ENCODE measurements around the gene UBE3C.
"Not testable (repeated sequence)": the region's sequence is repeated elsewhere in the genome, so short reads cannot be mapped to it uniquely, and the experiment has no call there.

The UBE3C gene

DNA sequence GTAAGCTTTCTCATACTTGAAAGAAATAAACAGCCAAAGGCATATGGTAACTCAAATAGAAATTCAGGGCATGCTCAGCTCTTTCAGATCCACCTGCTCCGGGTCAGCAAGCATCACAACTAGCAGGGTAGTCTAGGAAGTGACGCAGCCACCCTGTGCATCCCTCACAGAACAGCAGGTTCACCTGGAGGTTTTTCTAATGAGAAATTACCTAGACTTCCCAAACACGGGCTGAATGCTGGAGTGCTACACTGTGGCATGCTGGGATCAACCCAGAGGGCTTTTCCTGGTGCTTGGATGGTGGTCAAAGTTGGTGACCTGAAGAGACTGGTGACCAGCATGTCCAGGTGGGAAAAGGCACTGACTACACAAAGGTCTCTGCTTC lies 131.3 kb downstream of the UBE3C start:
- Histone ChIP-seq H3K27ac (ENCODE audit: low read depth, low read length, severe bottlenecking) (no peak overlapping the region), H3K4me3 (ENCODE audit: extremely low read depth, insufficient read depth, low read length, poor library complexity, severe bottlenecking) (no peak overlapping the region), H3K4me1 (ENCODE audit: control insufficient read depth, insufficient read depth, low read length, poor library complexity, severe bottlenecking) (peaks cover 6% of the 10 kb centered on the region), H3K36me3 (ENCODE audit: control insufficient read depth, insufficient read depth, low read length) (peaks cover 64% of the 10 kb centered on the region), H3K9me3 (ENCODE audit: control insufficient read depth, low read length) (no peaks in the 10 kb centered on the region)
- WGBS, 2 experiments (ENCODE audit: insufficient coverage in 2 of 2), result 95 to 100% methylated on average over 3 of the region's 3 CpGs

DNA sequence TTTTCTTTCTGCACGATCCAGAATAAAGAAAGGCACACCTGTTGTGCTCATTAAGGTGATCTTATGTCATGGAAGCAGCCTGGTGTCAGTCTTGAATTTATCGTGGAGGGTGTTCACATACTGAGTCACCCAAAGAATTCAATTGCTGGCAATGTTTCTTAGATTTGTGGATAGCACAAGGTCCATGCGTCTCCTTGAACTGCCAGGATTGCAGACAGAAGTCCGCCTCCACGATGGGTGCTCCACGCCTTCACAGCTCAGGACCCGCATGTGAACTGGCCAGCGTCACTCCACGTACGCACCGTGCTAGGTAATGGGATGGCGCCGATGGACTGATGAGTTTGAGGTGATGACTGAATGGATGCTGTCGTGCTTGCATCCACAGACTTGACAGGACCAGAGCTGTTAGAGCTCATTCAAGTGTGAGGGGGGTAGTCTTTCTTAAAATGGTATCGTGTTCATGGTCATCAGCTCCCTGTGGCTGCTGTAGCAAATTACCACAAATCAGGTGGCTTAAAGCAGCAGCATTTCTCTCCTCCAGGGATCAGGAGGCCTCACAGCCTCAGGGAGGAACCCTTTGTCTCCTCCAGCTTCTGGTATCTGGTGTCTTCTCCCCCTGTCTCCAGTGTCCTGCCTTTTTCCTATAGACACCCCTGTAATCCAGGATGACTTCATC lies 132.7 kb downstream of the UBE3C start:
- WGBS, 2 experiments (ENCODE audit: insufficient coverage in 2 of 2), result 97% methylated on average over 14 of the region's 15 CpGs
- no peak overlapping the region for H3K4me3 ChIP-seq (ENCODE audit: extremely low read depth, insufficient read depth, low read length, poor library complexity, severe bottlenecking)
- peaks cover 50% of the 10 kb centered on the region for H3K36me3 ChIP-seq (ENCODE audit: control insufficient read depth, insufficient read depth, low read length)
- peaks cover 9% of the 10 kb centered on the region for H3K4me1 ChIP-seq (ENCODE audit: control insufficient read depth, insufficient read depth, low read length, poor library complexity, severe bottlenecking)
- no peaks in the 10 kb centered on the region for H3K9me3 ChIP-seq (ENCODE audit: control insufficient read depth, low read length)
- peak overlapping the region; percentile 53 for H3K27ac ChIP-seq (ENCODE audit: low read depth, low read length, severe bottlenecking)

DNA sequence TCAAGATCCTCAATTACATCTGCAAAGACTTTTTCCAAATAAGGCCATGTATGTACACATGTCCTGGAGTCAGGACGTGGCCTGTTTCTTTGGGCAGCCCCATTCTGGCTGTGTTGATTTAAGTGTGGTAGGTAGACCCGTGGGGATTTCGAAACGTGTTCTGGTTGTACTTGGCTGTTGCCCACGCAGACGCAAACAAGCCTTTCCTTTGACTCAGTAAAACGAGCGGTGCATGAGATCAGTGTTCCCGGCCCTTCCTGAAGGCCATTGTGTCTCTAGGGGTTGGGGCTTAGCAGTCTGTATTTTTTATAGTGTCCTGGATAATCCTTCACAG lies 133.2 kb downstream of the UBE3C start:
- Histone ChIP-seq H3K27ac (ENCODE audit: low read depth, low read length, severe bottlenecking) (peak overlapping the region; percentile 53), H3K36me3 (ENCODE audit: control insufficient read depth, insufficient read depth, low read length) (peaks cover 46% of the 10 kb centered on the region), H3K4me1 (ENCODE audit: control insufficient read depth, insufficient read depth, low read length, poor library complexity, severe bottlenecking) (peaks cover 14% of the 10 kb centered on the region), H3K9me3 (ENCODE audit: control insufficient read depth, low read length) (no peaks in the 10 kb centered on the region), H3K4me3 (ENCODE audit: extremely low read depth, insufficient read depth, low read length, poor library complexity, severe bottlenecking) (no peak overlapping the region)
- WGBS, 2 experiments (ENCODE audit: insufficient coverage in 2 of 2), result 87 to 98% methylated on average over 6 of the region's 9 CpGs

DNA sequence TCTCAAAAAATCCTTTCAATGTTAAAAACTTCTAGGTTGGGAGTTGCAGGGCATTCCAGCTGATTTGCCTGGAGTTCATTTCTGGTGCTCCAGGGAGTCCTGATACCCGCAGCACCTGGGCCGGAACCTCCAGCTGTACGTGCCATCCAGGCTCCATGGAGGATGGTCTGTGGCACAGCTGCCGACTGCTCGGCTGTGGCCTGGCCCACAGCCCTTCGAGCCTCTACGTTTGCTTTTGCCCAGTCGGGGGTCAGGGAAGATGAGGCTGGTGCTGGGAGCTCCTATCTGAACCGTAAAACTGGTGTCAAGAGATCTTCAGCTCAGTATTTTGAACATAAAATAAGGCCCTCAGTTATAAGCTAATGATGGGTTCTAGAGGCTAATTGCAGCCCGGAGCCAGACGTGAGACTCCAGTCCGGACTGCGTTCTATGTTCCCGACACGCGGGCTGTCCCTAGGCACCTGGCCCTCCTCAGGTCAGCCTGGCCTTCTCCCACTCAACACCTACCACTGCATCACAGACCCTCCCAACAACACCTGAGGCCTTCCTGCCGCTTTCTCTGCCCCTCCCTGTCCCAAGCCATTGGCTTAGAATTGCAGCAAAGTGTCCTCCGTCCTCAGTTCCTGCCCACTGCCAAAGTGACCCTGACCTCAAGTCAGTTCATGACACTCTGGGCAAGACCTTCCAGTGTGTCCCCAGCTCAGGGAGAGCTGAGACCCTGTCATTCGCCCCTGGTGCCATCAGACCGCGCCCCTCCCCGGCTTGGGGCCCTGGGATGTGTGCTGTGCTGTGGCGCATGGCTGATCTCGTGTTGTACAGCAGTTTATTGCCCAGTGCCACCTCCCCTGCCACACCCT lies 133.9 kb downstream of the UBE3C start:
- H3K27ac ChIP-seq (ENCODE audit: low read depth, low read length, severe bottlenecking), result peak overlapping the region; percentile 36
- peaks cover 20% of the 10 kb centered on the region for H3K4me1 ChIP-seq (ENCODE audit: control insufficient read depth, insufficient read depth, low read length, poor library complexity, severe bottlenecking)
- H3K36me3 ChIP-seq (ENCODE audit: control insufficient read depth, insufficient read depth, low read length), result peaks cover 40% of the 10 kb centered on the region
- no peaks in the 10 kb centered on the region for H3K9me3 ChIP-seq (ENCODE audit: control insufficient read depth, low read length)
- no peak overlapping the region for H3K4me3 ChIP-seq (ENCODE audit: extremely low read depth, insufficient read depth, low read length, poor library complexity, severe bottlenecking)
- 94 to 98% methylated on average over 23 to 24 of the region's 24 CpGs for whole genome bisulfite sequencing, 2 experiments (ENCODE audit: insufficient coverage in 2 of 2)

DNA sequence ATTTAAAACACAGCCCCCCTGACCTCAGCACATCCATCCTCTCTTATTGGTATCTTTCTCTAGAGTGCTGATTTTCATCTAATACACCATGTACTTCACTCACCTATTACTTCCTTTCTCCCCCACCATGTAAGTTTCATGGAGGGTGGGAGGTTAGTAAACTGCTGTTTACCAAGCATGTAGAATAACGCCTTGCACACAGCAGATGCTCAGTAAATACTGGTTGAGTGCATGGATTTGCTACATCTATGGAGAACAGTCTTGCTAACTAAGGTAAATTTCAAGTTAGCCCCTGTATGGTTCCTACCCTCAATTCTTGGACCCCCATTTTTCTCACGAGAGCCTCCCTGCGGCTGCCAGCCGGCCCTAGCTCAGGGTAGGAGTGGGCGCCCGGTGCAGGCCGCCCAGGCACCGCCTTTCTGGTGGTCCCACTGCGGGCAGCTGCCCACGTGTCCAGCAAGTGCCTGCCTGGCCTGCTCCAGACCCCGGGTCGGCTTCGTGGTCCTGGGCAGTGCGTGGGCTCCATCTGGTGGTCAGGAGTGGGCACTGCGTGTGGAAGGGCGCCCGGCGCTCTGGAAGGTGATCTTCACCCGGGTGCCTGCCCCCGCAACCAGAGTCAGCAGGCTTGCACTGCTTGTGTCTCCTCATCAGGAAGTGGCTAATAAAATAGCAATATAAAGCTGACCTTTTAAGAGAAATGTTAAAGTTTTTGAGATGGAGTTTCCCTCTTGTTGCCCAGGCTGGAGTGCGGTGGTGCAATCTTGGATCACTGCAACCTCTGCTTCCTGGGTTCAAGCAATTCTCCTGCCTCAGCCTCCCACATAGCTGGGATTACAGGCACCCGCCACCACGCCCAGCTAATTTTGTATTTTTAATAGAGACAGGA lies 134.7 kb downstream of the UBE3C start:
- WGBS, 2 experiments (ENCODE audit: insufficient coverage in 2 of 2), result 23 to 35% methylated on average over 18 to 19 of the region's 23 CpGs
- no peak overlapping the region for H3K4me3 ChIP-seq (ENCODE audit: extremely low read depth, insufficient read depth, low read length, poor library complexity, severe bottlenecking)
- no peak overlapping the region for H3K27ac ChIP-seq (ENCODE audit: low read depth, low read length, severe bottlenecking)

DNA sequence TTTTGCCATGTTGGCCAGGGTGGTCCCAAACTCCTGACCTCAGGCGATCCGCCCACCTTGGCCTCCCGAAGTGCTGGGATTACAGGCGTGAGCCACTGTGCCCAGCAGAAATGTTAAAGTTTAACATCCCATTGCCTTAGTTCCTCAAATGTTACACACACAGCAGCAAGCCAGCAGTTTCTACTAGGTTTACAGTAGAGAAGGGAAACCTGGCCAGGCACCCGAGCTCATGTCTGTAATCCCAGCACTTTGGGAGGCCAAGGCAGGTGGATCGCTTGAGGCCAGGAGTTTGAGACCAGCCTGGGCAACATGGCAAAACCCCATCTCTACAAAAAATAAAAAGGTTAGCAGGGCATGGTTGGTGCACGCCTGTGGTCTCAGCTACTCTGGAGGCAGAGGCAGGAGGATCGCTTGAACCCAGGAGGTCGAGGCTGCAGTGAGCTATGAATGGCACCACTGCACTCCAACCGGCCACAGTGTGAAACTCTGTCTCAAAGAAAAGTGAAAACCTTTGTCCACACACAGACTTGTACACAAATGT lies 135.4 kb downstream of the UBE3C start:
- Histone ChIP-seq H3K4me1 (ENCODE audit: control insufficient read depth, insufficient read depth, low read length, poor library complexity, severe bottlenecking) (peaks cover 20% of the 10 kb centered on the region), H3K36me3 (ENCODE audit: control insufficient read depth, insufficient read depth, low read length) (peaks cover 27% of the 10 kb centered on the region)
- not testable (repeated sequence) for H3K9me3 ChIP-seq (ENCODE audit: control insufficient read depth, low read length); H3K27ac ChIP-seq (ENCODE audit: low read depth, low read length, severe bottlenecking); H3K4me3 ChIP-seq (ENCODE audit: extremely low read depth, insufficient read depth, low read length, poor library complexity, severe bottlenecking)
- WGBS, 2 experiments (ENCODE audit: insufficient coverage in 2 of 2), result 92 to 94% methylated on average over 9 to 10 of the region's 10 CpGs

More for the DNA sequence above, 134.7 kb downstream of the UBE3C start:
- peaks cover 31% of the 10 kb centered on the region for H3K36me3 ChIP-seq (ENCODE audit: control insufficient read depth, insufficient read depth, low read length)
- H3K4me1 ChIP-seq (ENCODE audit: control insufficient read depth, insufficient read depth, low read length, poor library complexity, severe bottlenecking), result peaks cover 20% of the 10 kb centered on the region
- no peaks in the 10 kb centered on the region for H3K9me3 ChIP-seq (ENCODE audit: control insufficient read depth, low read length)

DNA sequence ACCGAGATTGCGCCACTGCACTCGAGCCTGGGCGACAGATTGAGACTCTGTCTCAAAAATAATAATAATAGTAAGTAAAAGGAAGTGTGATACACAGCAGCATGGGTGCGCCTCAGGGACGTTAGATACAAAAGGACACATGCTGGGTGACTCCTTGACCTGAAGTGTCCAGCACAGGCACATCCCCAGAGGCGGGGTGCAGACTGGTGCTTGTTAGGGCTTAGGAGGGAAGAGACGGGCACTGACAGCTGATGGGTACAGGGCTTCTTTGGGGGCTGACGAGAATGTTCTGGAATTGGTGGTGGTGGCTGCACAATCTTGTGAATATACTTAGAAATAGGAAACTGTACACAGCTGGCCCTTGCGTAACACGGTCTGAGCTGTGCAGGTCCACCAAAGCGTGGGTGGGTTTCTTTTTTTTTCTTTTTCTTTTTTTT lies 136.3 kb downstream of the UBE3C start:
- Histone ChIP-seq H3K4me3 (ENCODE audit: extremely low read depth, insufficient read depth, low read length, poor library complexity, severe bottlenecking) (no peak overlapping the region), H3K9me3 (ENCODE audit: control insufficient read depth, low read length) (no peaks in the 10 kb centered on the region), H3K27ac (ENCODE audit: low read depth, low read length, severe bottlenecking) (no peak overlapping the region), H3K36me3 (ENCODE audit: control insufficient read depth, insufficient read depth, low read length) (peaks cover 18% of the 10 kb centered on the region), H3K4me1 (ENCODE audit: control insufficient read depth, insufficient read depth, low read length, poor library complexity, severe bottlenecking) (peaks cover 20% of the 10 kb centered on the region)
- 95 to 100% methylated on average over 3 to 5 of the region's 12 CpGs for WGBS, 2 experiments (ENCODE audit: insufficient coverage in 2 of 2)

DNA sequence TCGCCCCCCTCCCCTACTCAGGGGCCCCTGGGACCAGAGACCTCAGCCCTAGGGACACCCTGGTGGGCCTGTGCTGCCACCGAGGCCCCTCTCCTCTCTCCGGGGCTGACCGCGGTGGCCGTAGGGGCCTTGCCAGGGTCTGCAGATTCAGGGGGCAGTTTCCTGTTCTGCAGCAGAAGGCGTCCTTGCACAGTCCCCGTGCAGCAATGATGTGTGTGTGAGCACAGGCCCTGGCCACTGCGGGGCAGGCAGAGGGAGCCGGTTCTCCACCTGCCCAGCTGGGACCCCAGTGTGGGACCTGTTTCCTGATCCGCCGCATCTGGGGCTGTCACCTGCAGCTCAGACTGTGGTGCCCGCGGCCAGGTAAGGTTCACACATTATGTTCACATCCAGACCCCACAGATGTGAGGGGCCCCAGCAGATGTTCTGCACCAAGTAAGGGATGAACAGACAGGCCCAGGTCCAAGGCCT lies 137.4 kb downstream of the UBE3C start:
- WGBS, 2 experiments (ENCODE audit: insufficient coverage in 2 of 2), result 93 to 94% methylated on average over 9 to 13 of the region's 14 CpGs
- Histone ChIP-seq H3K36me3 (ENCODE audit: control insufficient read depth, insufficient read depth, low read length) (peaks cover 11% of the 10 kb centered on the region), H3K27ac (ENCODE audit: low read depth, low read length, severe bottlenecking) (no peak overlapping the region), H3K4me1 (ENCODE audit: control insufficient read depth, insufficient read depth, low read length, poor library complexity, severe bottlenecking) (peaks cover 19% of the 10 kb centered on the region), H3K4me3 (ENCODE audit: extremely low read depth, insufficient read depth, low read length, poor library complexity, severe bottlenecking) (no peak overlapping the region), H3K9me3 (ENCODE audit: control insufficient read depth, low read length) (no peaks in the 10 kb centered on the region)

DNA sequence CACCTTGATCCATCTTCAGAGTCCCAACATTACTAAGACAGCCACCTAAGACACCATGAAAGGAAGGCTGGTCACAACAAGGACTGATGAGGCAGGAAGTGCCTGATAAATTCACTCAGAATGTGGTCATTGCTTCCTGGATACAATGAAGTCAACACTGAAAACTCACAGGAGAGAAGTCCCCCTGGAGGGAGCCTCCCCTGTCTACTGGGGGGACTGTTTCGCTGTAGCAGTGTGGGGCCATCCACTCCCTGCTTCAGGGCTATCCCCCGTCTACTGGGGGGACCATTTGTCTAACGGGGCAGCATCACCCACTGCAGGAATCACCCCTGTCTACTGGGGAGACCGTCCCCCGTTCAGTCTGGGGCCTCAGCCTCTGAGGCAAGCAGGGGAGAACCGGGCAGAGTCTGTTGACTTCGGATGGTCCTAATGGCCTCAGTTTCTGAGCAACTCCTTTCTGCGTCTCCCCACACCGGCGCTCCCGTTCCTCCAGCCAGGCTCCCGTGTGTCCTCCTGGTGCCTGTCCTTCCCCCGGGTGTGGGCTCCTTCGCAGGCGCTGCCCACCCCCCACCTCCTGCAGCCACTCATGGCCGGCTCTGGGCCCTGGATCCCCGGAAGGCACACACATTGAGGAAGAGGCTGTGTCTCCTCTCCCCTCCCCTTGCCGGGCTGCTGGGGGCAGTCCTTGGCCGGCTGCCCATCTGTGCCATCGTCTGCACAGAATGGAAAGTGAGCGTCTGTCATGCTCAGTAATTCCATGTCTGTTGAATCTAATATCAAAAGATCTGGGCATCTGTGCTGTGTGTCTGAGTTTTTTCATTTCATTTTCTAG lies 138.2 kb downstream of the UBE3C start:
- Histone ChIP-seq H3K4me3 (ENCODE audit: extremely low read depth, insufficient read depth, low read length, poor library complexity, severe bottlenecking) (no peak overlapping the region), H3K9me3 (ENCODE audit: control insufficient read depth, low read length) (no peaks in the 10 kb centered on the region), H3K27ac (ENCODE audit: low read depth, low read length, severe bottlenecking) (peak overlapping the region; percentile 3), H3K36me3 (ENCODE audit: control insufficient read depth, insufficient read depth, low read length) (peaks cover 6% of the 10 kb centered on the region), H3K4me1 (ENCODE audit: control insufficient read depth, insufficient read depth, low read length, poor library complexity, severe bottlenecking) (peaks cover 13% of the 10 kb centered on the region)
- WGBS, 2 experiments (ENCODE audit: insufficient coverage in 2 of 2), result 85 to 94% methylated on average over 20 to 21 of the region's 21 CpGs
